ENCODE measurements around the gene PDHA1. TPM values are rescaled to one million over a fixed set of nuclear protein-coding genes. Genes with fewer than 3 reads are reported as not detected.

The PDHA1 gene
- total RNA-seq, 4 donors from 2014 or later, result 143 to 238 (median 203) TPM

- in situ Hi-C loops (cut with MboI; ENCODE audit: low sequenced_read_pairs in 4 of 4), result loop anchor here in 1 of 4 donors (25.0 kb wide), 1 partner anchor 495 kb away; the partner anchor contains the start of gene SH3KBP1
- intact Hi-C loops (cut with DNase I; ENCODE audit: low total_unique reads), result no loop called here
- no peak overlapping the region for H3K27ac ChIP-seq
- H3K36me3 ChIP-seq, result no peaks in the 10 kb centered on the region
- no peaks in the 10 kb centered on the region for H3K9me3 ChIP-seq
- no peaks in the 10 kb centered on the region for H3K4me1 ChIP-seq
- no peak for ATAC-seq
- TF ChIP-seq POLR2A (IDR thresholded peaks at IDR 0.05) (no peak), CTCF (IDR thresholded peaks at IDR 0.05 in 4 of 5, conservative IDR thresholded peaks at IDR 0.05 in 1 of 5) (no peak)
- no peak overlapping the region for H3K4me3 ChIP-seq
- H3K27me3 ChIP-seq, result no peaks in the 10 kb centered on the region
- no peak for DNase-seq
Measured at GRCh38 chrX:19392078-19392477, 48.4 kb downstream of the PDHA1 start.

- H3K27ac ChIP-seq, result no peak overlapping the region
- no peaks in the 10 kb centered on the region for H3K36me3 ChIP-seq
- ATAC-seq (no peak), DNase-seq (no peak)
- H3K4me1 ChIP-seq, result no peaks in the 10 kb centered on the region
- TF ChIP-seq POLR2A (IDR thresholded peaks at IDR 0.05) (no peak), CTCF (IDR thresholded peaks at IDR 0.05 in 4 of 5, conservative IDR thresholded peaks at IDR 0.05 in 1 of 5) (no peak)
- in situ Hi-C loops (cut with MboI; ENCODE audit: low sequenced_read_pairs in 4 of 4), result loop anchor here in 1 of 4 donors (25.0 kb wide), 1 partner anchor 495 kb away; the partner anchor contains the start of gene SH3KBP1
- intact Hi-C loops (cut with DNase I; ENCODE audit: low total_unique reads), result no loop called here
- no peaks in the 10 kb centered on the region for H3K9me3 ChIP-seq
- H3K4me3 ChIP-seq, result no peak overlapping the region
- no peaks in the 10 kb centered on the region for H3K27me3 ChIP-seq
Measured at GRCh38 chrX:19392703-19393102, 49.0 kb downstream of the PDHA1 start.

- ATAC-seq, result no peak
- Histone ChIP-seq H3K4me1 (no peaks in the 10 kb centered on the region), H3K36me3 (no peaks in the 10 kb centered on the region), H3K27me3 (no peaks in the 10 kb centered on the region), H3K27ac (no peak overlapping the region), H3K4me3 (no peak overlapping the region), H3K9me3 (no peaks in the 10 kb centered on the region)
- intact Hi-C loops (cut with DNase I; ENCODE audit: low total_unique reads) (no loop called here), in situ Hi-C loops (cut with MboI; ENCODE audit: low sequenced_read_pairs in 4 of 4) (no loop called here)
- no peak for DNase-seq
- TF ChIP-seq CTCF (IDR thresholded peaks at IDR 0.05 in 4 of 5, conservative IDR thresholded peaks at IDR 0.05 in 1 of 5) (no peak), POLR2A (IDR thresholded peaks at IDR 0.05) (no peak)
Measured at GRCh38 chrX:19403696-19404095, 60.0 kb downstream of the PDHA1 start.

DNA sequence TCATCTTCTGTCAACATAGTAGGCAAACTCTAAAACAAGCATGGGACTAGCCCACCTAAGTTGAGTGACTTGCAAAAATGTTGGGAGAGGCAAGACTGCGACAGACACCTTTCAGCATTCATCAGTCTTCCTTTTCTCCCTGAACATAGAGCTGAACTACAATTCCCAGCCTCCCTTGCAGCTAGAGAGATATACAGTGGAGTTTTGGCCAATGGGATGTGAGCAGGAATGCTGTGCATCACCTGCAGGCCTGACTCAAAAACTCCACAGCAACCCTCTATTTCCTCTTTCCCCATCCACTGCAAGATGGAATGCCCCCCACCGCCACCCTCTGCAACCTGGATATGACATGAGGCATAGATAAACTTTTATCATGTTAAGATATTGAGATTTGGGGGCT lies 66.5 kb downstream of the PDHA1 start:
- no peak for ATAC-seq
- intact Hi-C loops (cut with DNase I; ENCODE audit: low total_unique reads), result no loop called here
- in situ Hi-C loops (cut with MboI; ENCODE audit: low sequenced_read_pairs in 4 of 4), result no loop called here
- H3K27ac ChIP-seq, result no peak overlapping the region
- no peaks in the 10 kb centered on the region for H3K36me3 ChIP-seq
- no peak for TF ChIP-seq POLR2A (IDR thresholded peaks at IDR 0.05)
- no peak for TF ChIP-seq CTCF (IDR thresholded peaks at IDR 0.05 in 4 of 5, conservative IDR thresholded peaks at IDR 0.05 in 1 of 5)
- H3K4me1 ChIP-seq, result no peaks in the 10 kb centered on the region
- no peak for DNase-seq
- no peak overlapping the region for H3K4me3 ChIP-seq
- peaks cover 0 to 3% (median 0%) of the 10 kb centered on the region in 3 donors for H3K27me3 ChIP-seq
- no peaks in the 10 kb centered on the region for H3K9me3 ChIP-seq

Other genes with a start within 250 kb of the PDHA1 start
- under 1 TPM in 2 of 4 donors, not detected in 2; 0.11 to 0.16 TPM for gene ADGRG2, start 221.5 kb upstream of the PDHA1 start, total RNA-seq
- gene MAP3K15, start 171.6 kb downstream of the PDHA1 start, total RNA-seq, result not detected